HG03439 (cell line): Measurements from ENCODE around the gene NECAP2.
"Not testable (repeated sequence)": the region's sequence is repeated elsewhere in the genome, so short reads cannot be mapped to it uniquely, and the experiment has no call there.

ENCODE experiments used
- ATAC-seq: cut with Tn5 transposase; IDR thresholded peaks from one replicate; pipeline ENCODE4 v1.9.1; 2021; ENCODE audit warnings: mild to moderate bottlenecking, moderate library complexity; ENCODE audit not compliant: unreplicated experiment

NECAP2 gene

GRCh38 chr1:16492937-16493336, 52.4 kb downstream of the NECAP2 start:
- ATAC-seq = not testable (repeated sequence)

- not testable (repeated sequence) for ATAC-seq
Observed at GRCh38 chr1:16493731-16494130, 53.2 kb downstream of the NECAP2 start.

GRCh38 chr1:16497474-16497904, 57.0 kb downstream of the NECAP2 start:
- not testable (repeated sequence) for ATAC-seq

GRCh38 chr1:16498047-16498446, 57.5 kb downstream of the NECAP2 start:
- ATAC-seq = not testable (repeated sequence)

- ATAC-seq = peak; percentile 78
Observed at GRCh38 chr1:16498573-16499413, 58.3 kb downstream of the NECAP2 start.

GRCh38 chr1:16500466-16500865, 59.9 kb downstream of the NECAP2 start:
- not testable (repeated sequence) for ATAC-seq

GRCh38 chr1:16500975-16501374, 60.5 kb downstream of the NECAP2 start:
- not testable (repeated sequence) for ATAC-seq

GRCh38 chr1:16501446-16501845, 60.9 kb downstream of the NECAP2 start:
- not testable (repeated sequence) for ATAC-seq

GRCh38 chr1:16503494-16503893, 63.0 kb downstream of the NECAP2 start:
- no peak for ATAC-seq

- ATAC-seq = not testable (repeated sequence)
Observed at GRCh38 chr1:16505870-16506269, 65.3 kb downstream of the NECAP2 start.

GRCh38 chr1:16506364-16507136, 66.0 kb downstream of the NECAP2 start:
- not testable (repeated sequence) for ATAC-seq

- ATAC-seq = not testable (repeated sequence)
Observed at GRCh38 chr1:16508861-16509445, 68.4 kb downstream of the NECAP2 start.
